Measurements from ENCODE around the gene HK2. TPM values are rescaled to one million over a fixed set of nuclear protein-coding genes. Genes with fewer than 3 reads are reported as not detected.
A peak's percentile ranks its signal among the peaks of the same experiment; 100 is the strongest.
"Not testable (repeated sequence)": the region's sequence is repeated elsewhere in the genome, so short reads cannot be mapped to it uniquely, and the experiment has no call there.

The HK2 gene
- total and polyA plus RNA-seq, 2 of the 4 experiments (the other 2 are of a cell fraction), result 17.4 to 20.9 TPM

GRCh38 chr2:74851191-74851566, 17.3 kb downstream of the HK2 start:
- ChIA-PET POLR2A (ENCODE audit: unreplicated experiment) (no interaction called here), CTCF (no interaction called here)
- H4K8ac ChIP-seq (ENCODE audit: low read depth in 2 of 2, low read length in 2 of 2), result no peak overlapping the region
- no peak overlapping the region for H2AK9ac ChIP-seq (replicated peaks; ENCODE audit: low read depth, low read length, poor library complexity)
- intact Hi-C loops (cut with micrococcal nuclease) (no loop called here), in situ Hi-C loops (cut with MboI; ENCODE audit: low sequenced_read_pairs) (loop anchor here (25.0 kb wide), 1 partner anchor 364 kb away; the partner anchor contains the start of genes CCDC142, LBX2 and TTC31), dilution Hi-C loops (cut with HindIII; ENCODE audit: low sequenced_read_pairs, unreplicated experiment) (no loop called here)
- H4K20me1 ChIP-seq (ENCODE audit: insufficient read depth, low read length), result peaks cover 55% of the 10 kb centered on the region
- H3K9me3 ChIP-seq (ENCODE audit: control insufficient read depth, insufficient read depth, low read length), result no peaks in the 10 kb centered on the region
- DNase-seq (peak; percentile 59), ATAC-seq (ENCODE audit: low read depth) (no peak)
- no peak overlapping the region for H3K9ac ChIP-seq (ENCODE audit: low read depth, low read length)
- WGBS, 2 experiments (ENCODE audit: extremely low coverage in 2 of 2, insufficient read length in 1 of 2), result no CpG with 5 or more reads among the region's 8 CpGs
- no peaks in the 10 kb centered on the region for H3K27me3 ChIP-seq (ENCODE audit: control insufficient read depth, insufficient read depth, low read length)
- H3K56ac ChIP-seq (ENCODE audit: extremely low read depth, insufficient read depth, low read length), result no peak overlapping the region
- H2AFZ ChIP-seq (replicated peaks; ENCODE audit: low read length, poor library complexity), result peak overlapping the region; percentile 0
- H3K9me1 ChIP-seq (ENCODE audit: insufficient read depth, low read length), result peaks cover 41% of the 10 kb centered on the region
- H3K36me3 ChIP-seq (ENCODE audit: control insufficient read depth, insufficient read depth, low read length), result peaks cover 19% of the 10 kb centered on the region
- no peak overlapping the region for H3K18ac ChIP-seq (ENCODE audit: low read depth, low read length)
- H3K4me1 ChIP-seq (ENCODE audit: control insufficient read depth, insufficient read depth, low read length), result peaks cover 33% of the 10 kb centered on the region
- TF ChIP-seq POLR2A (IDR thresholded peaks at IDR 0.05; ENCODE audit: low read depth, low read length) (no peak), MXI1 (IDR thresholded peaks at IDR 0.05; ENCODE audit: borderline replicate concordance, low read depth, low read length) (0 out of 2 replicates have a peak, but pooled peaks have one; percentile 41)
- no peak overlapping the region for H3K4me3 ChIP-seq (ENCODE audit: insufficient read depth, low read depth, low read length)
- H3K23ac ChIP-seq (ENCODE audit: low read depth, low read length), result no peak overlapping the region
- no peak overlapping the region; the same call in 1 of the 2 replicates for H2AK5ac ChIP-seq (ENCODE audit: low read depth, low read length)
- no peak overlapping the region for H2BK120ac ChIP-seq (ENCODE audit: low read depth, low read length)
- no TSS peak for BruUV-seq (replicated peaks)
- H3K27ac ChIP-seq (ENCODE audit: insufficient read depth, low read length), result no peak overlapping the region
- H4K91ac ChIP-seq (ENCODE audit: insufficient read depth, low read depth, low read length), result no peak overlapping the region
- H3K14ac ChIP-seq (replicated peaks; ENCODE audit: low read depth, low read length), result 0 out of 2 replicates have a peak overlapping the region, but pooled peaks have one; percentile 24
- H2BK15ac ChIP-seq (ENCODE audit: low read depth, low read length), result no peak overlapping the region; the same call in 2 of the 3 replicates
- H2BK5ac ChIP-seq (ENCODE audit: low read depth, low read length, poor library complexity, severe bottlenecking), result no peak overlapping the region
- no peak overlapping the region for H4K5ac ChIP-seq (ENCODE audit: low read depth, low read length)
- no peak overlapping the region for H3K4ac ChIP-seq (ENCODE audit: low read depth, low read length)
- no peak overlapping the region for H2BK20ac ChIP-seq (ENCODE audit: low read depth, low read length)
- no peak overlapping the region for H3K4me2 ChIP-seq (ENCODE audit: low read depth, low read length)
- peaks cover 46 to 91% of the 10 kb centered on the region in 2 experiments for H3K79me1 ChIP-seq (ENCODE audit: low read depth in 1 of 2, low read length in 2 of 2)

DNA sequence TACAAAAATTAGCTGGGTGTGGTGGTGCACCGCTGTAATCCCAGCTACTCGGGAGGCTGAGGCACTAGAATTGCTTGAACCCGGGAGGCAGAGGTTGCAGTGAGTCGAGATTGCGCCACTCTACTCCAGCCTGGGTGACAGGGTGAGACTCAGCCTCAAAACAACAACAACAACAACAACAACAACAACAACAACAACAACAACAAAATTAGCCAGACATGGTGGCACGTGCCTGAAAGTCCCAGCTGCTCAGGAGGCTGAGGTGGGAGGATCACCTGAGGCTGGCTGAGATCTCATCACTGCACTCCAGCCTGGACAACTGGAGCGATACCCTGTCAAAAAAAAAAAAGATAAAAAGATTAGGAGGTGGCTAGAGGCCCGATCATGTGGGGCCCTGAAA, 19.4 kb downstream of the HK2 start:
- CTCF ChIA-PET, result interaction anchor here (0.6 kb wide), 1 partner anchor 161 kb away, joined by 7 read pairs; no protein-coding TSS in a partner anchor
- H4K8ac ChIP-seq (ENCODE audit: low read depth in 2 of 2, low read length in 2 of 2); H3K9ac ChIP-seq (ENCODE audit: low read depth, low read length); H3K4me2 ChIP-seq (ENCODE audit: low read depth, low read length); H3K18ac ChIP-seq (ENCODE audit: low read depth, low read length); H3K9me3 ChIP-seq (ENCODE audit: control insufficient read depth, insufficient read depth, low read length); H2AFZ ChIP-seq (replicated peaks; ENCODE audit: low read length, poor library complexity); H2BK15ac ChIP-seq (ENCODE audit: low read depth, low read length); H3K4me3 ChIP-seq (ENCODE audit: insufficient read depth, low read depth, low read length); BruUV-seq (replicated peaks); POLR2A ChIA-PET (ENCODE audit: unreplicated experiment); H3K27me3 ChIP-seq (ENCODE audit: control insufficient read depth, insufficient read depth, low read length); H3K4ac ChIP-seq (ENCODE audit: low read depth, low read length); H2BK20ac ChIP-seq (ENCODE audit: low read depth, low read length); H3K27ac ChIP-seq (ENCODE audit: insufficient read depth, low read length); H2AK5ac ChIP-seq (ENCODE audit: low read depth, low read length); H2BK5ac ChIP-seq (ENCODE audit: low read depth, low read length, poor library complexity, severe bottlenecking); H2BK120ac ChIP-seq (ENCODE audit: low read depth, low read length); H2AK9ac ChIP-seq (replicated peaks; ENCODE audit: low read depth, low read length, poor library complexity); H4K91ac ChIP-seq (ENCODE audit: insufficient read depth, low read depth, low read length); H3K14ac ChIP-seq (replicated peaks; ENCODE audit: low read depth, low read length); H3K23ac ChIP-seq (ENCODE audit: low read depth, low read length); ATAC-seq (ENCODE audit: low read depth); dilution Hi-C loops (cut with HindIII; ENCODE audit: low sequenced_read_pairs, unreplicated experiment); DNase-seq; intact Hi-C loops (cut with micrococcal nuclease); H4K5ac ChIP-seq (ENCODE audit: low read depth, low read length); H3K56ac ChIP-seq (ENCODE audit: extremely low read depth, insufficient read depth, low read length): not testable (repeated sequence)
- Histone ChIP-seq H3K4me1 (ENCODE audit: control insufficient read depth, insufficient read depth, low read length) (peaks cover 28% of the 10 kb centered on the region), H3K36me3 (ENCODE audit: control insufficient read depth, insufficient read depth, low read length) (peaks cover 27% of the 10 kb centered on the region), H3K9me1 (ENCODE audit: insufficient read depth, low read length) (peaks cover 30% of the 10 kb centered on the region), H3K79me1 (ENCODE audit: low read depth in 1 of 2, low read length in 2 of 2) (peaks cover 55 to 84% of the 10 kb centered on the region in 2 experiments), H4K20me1 (ENCODE audit: insufficient read depth, low read length) (peaks cover 40% of the 10 kb centered on the region)
- in situ Hi-C loops (cut with MboI; ENCODE audit: low sequenced_read_pairs), result loop anchor here (25.0 kb wide), 1 partner anchor 366 kb away; the partner anchor contains the start of genes CCDC142, LBX2 and TTC31
- WGBS, 2 experiments (ENCODE audit: extremely low coverage in 2 of 2, insufficient read length in 1 of 2), result 80% methylated on average over 1 of the region's 8 CpGs; no CpG with 5 or more reads in 1 of the 2 experiments

Data from IMR-90 (cell line).